Loucy (cell line): Measurements from ENCODE around the gene RAB3D.
"Not testable (repeated sequence)": the region's sequence is repeated elsewhere in the genome, so short reads cannot be mapped to it uniquely, and the experiment has no call there.

Experiments used
- H2AFZ ChIP-seq: fragments of 200-600 bp; sonication (generic); 2 replicates; pipeline ENCODE4 v1.6.0; 2016; ENCODE audit warnings: antibody characterized with exemption, mild to moderate bottlenecking, low read length, moderate library complexity
- H3F3A ChIP-seq: fragments of 200-600 bp; 2 replicates; pipeline ENCODE4 v1.6.0; 2016; ENCODE audit warnings: antibody characterized with exemption, low read depth, mild to moderate bottlenecking
- H3K27me3 ChIP-seq: fragments of 200-600 bp; sonication (generic); 2 replicates; pipeline ENCODE4 v1.6.1; 2014; ENCODE audit warnings: low read length, mild to moderate bottlenecking; ENCODE audit not compliant: insufficient read depth, poor library complexity, severe bottlenecking
- H3K36me3 ChIP-seq: fragments of 200-600 bp; sonication (generic); 2 replicates; pipeline ENCODE4 v1.6.1; 2016; ENCODE audit warnings: low read length; ENCODE audit not compliant: insufficient read depth
- H3K4me1 ChIP-seq: fragments of 200-600 bp; sonication (generic); 2 replicates; pipeline ENCODE4 v1.5.1; 2014; ENCODE audit warnings: low read length, mild to moderate bottlenecking; ENCODE audit not compliant: insufficient read depth, poor library complexity, severe bottlenecking
- H3K4me2 ChIP-seq: fragments of 200-600 bp; sonication (generic); 2 replicates; pipeline ENCODE4 v1.6.0; 2014; ENCODE audit warnings: antibody characterized with exemption, low read length, low read depth, mild to moderate bottlenecking; ENCODE audit not compliant: poor library complexity, severe bottlenecking
- H3K4me3 ChIP-seq: fragments of 200-600 bp; sonication (generic); 2 replicates; pipeline ENCODE4 v1.5.1; 2014; ENCODE audit warnings: low read length, mild to moderate bottlenecking, mixed read lengths; ENCODE audit not compliant: poor library complexity, severe bottlenecking
- H3K79me2 ChIP-seq: fragments of 200-600 bp; sonication (generic); 2 replicates; pipeline ENCODE4 v1.6.1; 2014; ENCODE audit warnings: low read length; ENCODE audit not compliant: insufficient read depth
- H3K9ac ChIP-seq: fragments of 200-600 bp; sonication (generic); 2 replicates; pipeline ENCODE4 v1.6.0; 2014; ENCODE audit warnings: mild to moderate bottlenecking, low read depth, low read length, moderate library complexity; ENCODE audit not compliant: poor library complexity, severe bottlenecking
- H3K9me2 ChIP-seq: fragments of 200-600 bp; sonication (generic); replicated peaks from 2 replicates; pipeline ENCODE4 v1.6.1; 2016; ENCODE audit warnings: low read depth, low read length, mixed read lengths
- H3K9me3 ChIP-seq: fragments of 200-600 bp; sonication (generic); 2 replicates; pipeline ENCODE4 v1.6.1; 2014; ENCODE audit warnings: mild to moderate bottlenecking, antibody characterized with exemption, low read length, low read depth; ENCODE audit not compliant: insufficient read depth
- H4K20me1 ChIP-seq: fragments of 200-600 bp; sonication (generic); 2 replicates; pipeline ENCODE4 v1.6.0; 2014; ENCODE audit warnings: antibody characterized with exemption, low read length, mild to moderate bottlenecking; ENCODE audit not compliant: insufficient read depth, poor library complexity, severe bottlenecking
- CTCF ChIP-seq: fragments of 200-600 bp; sonication (generic); conservative IDR thresholded peaks from 2 replicates; pipeline ENCODE4 v1.5.1; 2014; ENCODE audit warnings: mild to moderate bottlenecking, antibody characterized with exemption, low read length
- EZH2phosphoT487 ChIP-seq: fragments of 200-600 bp; IDR thresholded peaks from 2 replicates; pipeline ENCODE4 v1.6.1; 2018; ENCODE audit warnings: antibody characterized with exemption, mild to moderate bottlenecking, moderate library complexity, borderline replicate concordance

Gene RAB3D

GRCh38 chr19:11356676-11357550 lies 17.5 kb upstream of the RAB3D start:
- TF ChIP-seq EZH2phosphoT487 (no peak), CTCF (no peak)
- Histone ChIP-seq H3K9me2 (no peaks in the 10 kb centered on the region), H3F3A (no peaks in the 10 kb centered on the region), H3K9me3 (no peaks in the 10 kb centered on the region), H2AFZ (no peak overlapping the region), H3K4me3 (no peak overlapping the region), H3K27me3 (no peaks in the 10 kb centered on the region), H4K20me1 (no peaks in the 10 kb centered on the region), H3K36me3 (no peaks in the 10 kb centered on the region), H3K9ac (no peak overlapping the region), H3K4me2 (no peak overlapping the region), H3K79me2 (no peaks in the 10 kb centered on the region), H3K4me1 (no peaks in the 10 kb centered on the region)

GRCh38 chr19:11356074-11356397 lies 16.6 kb upstream of the RAB3D start:
- H3K9me2 ChIP-seq, result no peaks in the 10 kb centered on the region
- no peaks in the 10 kb centered on the region for H3F3A ChIP-seq
- no peak overlapping the region for H3K9ac ChIP-seq
- no peak overlapping the region for H3K4me2 ChIP-seq
- H3K79me2 ChIP-seq, result no peaks in the 10 kb centered on the region
- no peak overlapping the region for H3K4me3 ChIP-seq
- H3K9me3 ChIP-seq, result no peaks in the 10 kb centered on the region
- no peak for TF ChIP-seq EZH2phosphoT487
- no peak for TF ChIP-seq CTCF
- H3K4me1 ChIP-seq, result no peaks in the 10 kb centered on the region
- no peaks in the 10 kb centered on the region for H3K36me3 ChIP-seq
- H2AFZ ChIP-seq, result no peak overlapping the region
- H3K27me3 ChIP-seq, result no peaks in the 10 kb centered on the region
- no peaks in the 10 kb centered on the region for H4K20me1 ChIP-seq

GRCh38 chr19:11355160-11356073 lies 16.0 kb upstream of the RAB3D start, which contains the start of gene PLPPR2:
Gene PLPPR2, plus strand, starts transcription at chr19:11355432. Its CDS starts 2,242 bp downstream, at chr19:11357674.
- Histone ChIP-seq H3K4me1 (no peaks in the 10 kb centered on the region), H3K9me2 (no peaks in the 10 kb centered on the region), H3K4me3 (no peak within 1 kb of the TSS), H3K27me3 (no peaks in the 10 kb centered on the region), H3K36me3 (no peaks in the 10 kb centered on the region), H2AFZ (no peak within 1 kb of the TSS), H4K20me1 (no peaks in the 10 kb centered on the region), H3K9me3 (no peaks in the 10 kb centered on the region), H3K9ac (no peak within 1 kb of the TSS), H3K79me2 (no peaks in the 10 kb centered on the region), H3F3A (no peaks in the 10 kb centered on the region), H3K4me2 (no peak within 1 kb of the TSS)
- no peak for TF ChIP-seq EZH2phosphoT487
- no peak for TF ChIP-seq CTCF

- not testable (repeated sequence) for H3K27me3 ChIP-seq, H4K20me1 ChIP-seq, H3K4me1 ChIP-seq, H3K9me3 ChIP-seq, H2AFZ ChIP-seq, H3K4me2 ChIP-seq, H3K4me3 ChIP-seq, H3K9ac ChIP-seq, H3K79me2 ChIP-seq, H3F3A ChIP-seq, H3K9me2 ChIP-seq, H3K36me3 ChIP-seq
Measured at GRCh38 chr19:11354102-11354501, 14.6 kb upstream of the RAB3D start.
